HFF-Myc (cell line): Measurements from ENCODE around the gene HMX2.

Source experiments
- DNase-seq: peaks from one replicate; pipeline ENCODE4 v3.0.0-alpha.2; 2011; ENCODE audit warnings: low read depth; ENCODE audit errors: extremely low read depth
- H3K4me3 ChIP-seq: replicated peaks from 2 replicates; pipeline ENCODE4 v1.5.1; 2011; ENCODE audit warnings: low read depth, mild to moderate bottlenecking, control low read depth, low read length
- TF ChIP-seq, protein P1 (sequence below): IDR thresholded peaks from 2 replicates; pipeline ENCODE4 v1.5.1; 2012; ENCODE audit warnings: mild to moderate bottlenecking, low read depth, low read length, control low read depth; ENCODE audit errors: missing control alignments

The HMX2 gene

GRCh38 chr10:123147635-123148413 is at the start of gene HMX2:
HMX2 (plus strand) TSS chr10:123148136; CDS start chr10:123148379, 243 bp downstream.
- TF ChIP-seq, protein P1, sequence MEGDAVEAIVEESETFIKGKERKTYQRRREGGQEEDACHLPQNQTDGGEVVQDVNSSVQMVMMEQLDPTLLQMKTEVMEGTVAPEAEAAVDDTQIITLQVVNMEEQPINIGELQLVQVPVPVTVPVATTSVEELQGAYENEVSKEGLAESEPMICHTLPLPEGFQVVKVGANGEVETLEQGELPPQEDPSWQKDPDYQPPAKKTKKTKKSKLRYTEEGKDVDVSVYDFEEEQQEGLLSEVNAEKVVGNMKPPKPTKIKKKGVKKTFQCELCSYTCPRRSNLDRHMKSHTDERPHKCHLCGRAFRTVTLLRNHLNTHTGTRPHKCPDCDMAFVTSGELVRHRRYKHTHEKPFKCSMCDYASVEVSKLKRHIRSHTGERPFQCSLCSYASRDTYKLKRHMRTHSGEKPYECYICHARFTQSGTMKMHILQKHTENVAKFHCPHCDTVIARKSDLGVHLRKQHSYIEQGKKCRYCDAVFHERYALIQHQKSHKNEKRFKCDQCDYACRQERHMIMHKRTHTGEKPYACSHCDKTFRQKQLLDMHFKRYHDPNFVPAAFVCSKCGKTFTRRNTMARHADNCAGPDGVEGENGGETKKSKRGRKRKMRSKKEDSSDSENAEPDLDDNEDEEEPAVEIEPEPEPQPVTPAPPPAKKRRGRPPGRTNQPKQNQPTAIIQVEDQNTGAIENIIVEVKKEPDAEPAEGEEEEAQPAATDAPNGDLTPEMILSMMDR = no peak
- no peak within 1 kb of the TSS for H3K4me3 ChIP-seq
- DNase-seq = no peak

- TF ChIP-seq, protein P1 = no peak
- no peak for DNase-seq
- H3K4me3 ChIP-seq = no peak overlapping the region
Measured at GRCh38 chr10:123100030-123100762, 47.7 kb upstream of the HMX2 start.

DNA sequence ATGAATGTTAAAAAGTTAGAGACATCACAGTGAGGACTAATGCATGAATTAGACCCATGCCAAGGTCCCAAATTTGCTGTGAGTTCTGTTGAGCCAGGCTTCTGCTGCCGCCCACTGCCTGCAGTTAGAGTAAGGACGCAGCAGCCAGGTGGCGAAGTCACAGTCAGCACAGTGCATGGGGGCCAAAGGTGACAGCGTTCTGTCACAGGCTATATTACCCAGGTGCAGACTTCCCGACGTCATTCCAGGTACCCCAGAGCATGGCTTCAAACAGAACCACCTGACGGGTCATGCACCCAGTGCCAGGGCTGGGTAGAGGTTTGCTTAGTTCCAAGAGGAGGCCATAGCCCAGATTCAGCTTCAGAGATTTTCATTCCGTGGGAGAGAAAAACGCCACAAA is 46.1 kb upstream of the HMX2 start:
- TF ChIP-seq, protein P1 = no peak
- DNase-seq = no peak
- H3K4me3 ChIP-seq = no peak overlapping the region

GRCh38 chr10:123102673-123103072 is 45.3 kb upstream of the HMX2 start:
- TF ChIP-seq, protein P1 = no peak
- H3K4me3 ChIP-seq = no peak overlapping the region
- DNase-seq = no peak

DNA sequence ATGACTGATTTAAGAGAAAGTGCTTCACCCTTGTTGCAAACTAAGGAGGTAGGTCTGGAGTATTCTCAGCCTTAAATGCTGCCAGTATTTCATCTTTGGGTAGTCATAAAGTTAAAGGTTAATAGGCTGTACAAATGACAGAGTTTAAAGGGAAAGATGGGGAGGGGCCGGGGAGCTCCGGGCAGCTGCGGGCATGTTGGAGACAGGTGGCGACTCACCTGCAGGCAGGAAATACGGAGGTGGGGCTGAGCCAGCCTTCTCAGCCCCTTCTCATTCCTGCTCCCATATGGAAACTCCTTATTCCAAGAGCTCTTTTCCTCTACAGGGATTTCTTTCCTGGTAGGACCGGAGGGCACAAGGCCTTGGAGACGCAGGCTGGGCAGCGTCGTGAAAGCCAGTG is 44.0 kb upstream of the HMX2 start:
- no peak overlapping the region for H3K4me3 ChIP-seq
- TF ChIP-seq, protein P1 = no peak
- no peak for DNase-seq

DNA sequence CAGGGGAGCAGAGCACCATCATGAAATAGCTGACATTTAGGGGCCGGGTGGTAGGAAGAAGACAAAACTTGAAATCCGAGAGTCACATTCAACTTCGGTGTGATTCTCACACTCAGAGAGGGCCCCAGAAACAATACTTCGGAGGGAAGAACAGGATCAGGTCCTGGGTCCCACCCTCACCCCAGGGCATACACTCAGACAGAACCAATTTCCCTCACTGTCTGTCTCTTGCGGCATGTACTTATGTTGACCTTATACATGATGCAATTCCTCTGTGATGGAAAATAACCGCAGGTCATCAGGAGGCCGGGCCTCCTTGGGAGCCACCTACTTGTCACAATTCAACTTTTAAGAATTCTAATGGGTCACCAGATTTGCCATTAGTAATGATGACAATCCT is 38.5 kb upstream of the HMX2 start:
- H3K4me3 ChIP-seq = no peak overlapping the region
- DNase-seq = no peak
- TF ChIP-seq, protein P1 = no peak
